Measurements from ENCODE around the gene WASF2.

GRCh38 chr1:27433706-27434105 is 56.3 kb downstream of the WASF2 start:
- no peak for TF ChIP-seq CTCF (IDR thresholded peaks at IDR 0.05)
- no peak for TF ChIP-seq POLR2A (IDR thresholded peaks at IDR 0.05)
